SKM-1 treated with dmso at 0.1 percent for 144 hours (cell line): ENCODE results near the gene STXBP4.

Source experiments
- DNase-seq: peaks from one replicate; lab custom pipeline; 2025; ENCODE audit not compliant: unreplicated experiment; lab: John Stamatoyannopoulos, UW

STXBP4 gene

DNA sequence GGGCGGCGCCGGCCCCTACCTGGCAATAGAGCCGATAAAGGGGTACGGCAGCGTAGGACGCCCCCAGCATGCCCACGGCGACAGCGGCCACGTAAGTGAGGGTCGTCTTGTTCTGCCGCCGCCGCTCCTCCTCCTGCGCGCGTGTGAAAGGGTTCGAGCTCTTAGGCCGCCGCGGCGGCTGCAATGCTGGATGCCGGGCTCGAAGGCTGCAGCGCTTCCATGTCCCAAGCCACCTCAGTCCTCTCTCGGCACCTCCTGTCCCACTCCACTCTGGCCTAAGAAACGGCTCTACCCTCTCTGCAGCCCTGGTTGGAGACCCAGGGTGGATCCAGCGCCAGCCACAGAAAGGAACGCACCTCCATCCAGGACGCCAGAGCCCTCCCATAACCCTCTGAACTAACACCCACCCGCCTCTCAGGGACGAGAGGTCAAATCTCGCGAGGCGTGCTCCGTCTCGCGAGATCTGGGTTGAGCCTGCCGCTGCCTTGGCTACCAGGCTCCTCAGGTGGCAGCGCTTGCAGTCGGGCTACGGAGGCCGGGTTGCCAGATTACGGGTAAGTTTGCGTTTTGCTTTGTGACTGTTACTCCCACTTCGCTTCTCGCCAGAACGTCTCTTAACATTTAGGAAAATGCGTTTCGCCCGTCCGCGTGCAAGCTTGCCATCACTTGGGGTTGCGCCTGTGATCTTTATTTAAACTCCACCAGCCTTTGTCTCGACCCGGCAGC lies at the start of gene STXBP4, which contains the start of gene COX11:
STXBP4 (plus strand) TSS at position 504 of the 726 bp plus-strand sequence. CDS start 17,455 bp downstream, outside the sequence.
COX11 (minus strand) TSS at position 393 of the 726 bp plus-strand sequence; CDS start at position 385, 8 bp downstream.
- peak; percentile 87 for DNase-seq

DNA sequence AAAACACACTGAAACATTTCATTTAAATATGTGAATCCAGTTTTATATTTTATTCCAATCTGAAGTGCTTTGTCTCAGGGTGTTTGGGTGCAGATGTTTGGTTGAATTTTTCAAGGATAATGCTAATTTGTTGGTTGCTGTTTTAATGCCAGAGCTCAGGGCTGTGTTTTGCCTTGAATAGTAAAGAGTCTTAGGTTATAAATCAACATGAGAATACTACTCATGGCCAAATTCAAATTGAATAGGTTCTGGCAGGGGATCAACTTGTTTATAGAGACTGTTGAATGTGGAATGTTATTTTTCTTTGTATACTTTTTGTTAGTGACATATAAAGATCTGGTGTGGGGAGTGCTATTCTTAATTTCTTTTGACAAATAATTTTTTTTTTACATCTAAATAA lies 49.1 kb upstream of the STXBP4 start:
- no peak for DNase-seq

- DNase-seq = no peak
Observed at GRCh38 chr17:54920819-54921218, 47.7 kb upstream of the STXBP4 start.

GRCh38 chr17:54924405-54924804 lies 44.2 kb upstream of the STXBP4 start:
- DNase-seq = no peak

DNA sequence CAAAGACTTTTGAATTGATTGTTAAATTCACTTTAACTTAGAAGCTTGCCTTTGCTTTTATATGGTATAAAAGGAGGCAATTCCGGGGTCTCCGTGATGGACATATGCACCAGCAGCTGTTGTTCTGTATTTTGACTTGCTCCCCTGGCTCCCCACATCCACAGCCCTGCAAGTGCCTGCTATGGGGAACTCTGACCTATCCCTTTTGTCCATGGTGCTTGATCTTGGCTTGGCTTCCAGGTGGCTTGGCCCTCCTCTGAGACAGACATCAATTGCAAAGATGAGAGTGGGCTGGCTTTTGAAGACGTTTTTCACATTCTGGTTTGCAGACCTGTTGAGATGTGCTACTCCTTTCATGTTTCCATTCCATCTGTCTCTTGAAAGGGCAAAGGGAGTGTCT lies 41.0 kb upstream of the STXBP4 start:
- DNase-seq = no peak

- no peak for DNase-seq
Observed at GRCh38 chr17:54932711-54933110, 35.9 kb upstream of the STXBP4 start.

- no peak for DNase-seq
Observed at GRCh38 chr17:54933921-54934320, 34.6 kb upstream of the STXBP4 start.

DNA sequence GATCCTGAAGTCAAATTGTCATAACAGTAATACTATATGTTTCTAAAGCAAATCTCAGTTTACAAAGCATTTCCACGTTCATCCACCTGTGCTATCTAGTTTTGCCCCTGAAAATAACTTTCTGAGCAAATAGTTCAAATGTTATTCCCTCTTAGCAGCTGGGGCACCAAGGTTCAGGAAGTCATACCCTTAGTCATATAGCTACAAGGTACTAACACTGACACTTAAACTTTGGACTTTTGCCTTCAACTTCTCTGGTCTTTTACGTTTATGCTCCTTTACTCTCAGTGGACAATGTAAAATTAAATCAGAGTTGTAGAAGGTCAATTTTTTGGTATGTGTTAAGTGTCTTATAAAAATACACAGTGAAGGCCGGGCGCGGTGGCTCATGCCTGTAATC lies 33.1 kb upstream of the STXBP4 start:
- no peak for DNase-seq

DNA sequence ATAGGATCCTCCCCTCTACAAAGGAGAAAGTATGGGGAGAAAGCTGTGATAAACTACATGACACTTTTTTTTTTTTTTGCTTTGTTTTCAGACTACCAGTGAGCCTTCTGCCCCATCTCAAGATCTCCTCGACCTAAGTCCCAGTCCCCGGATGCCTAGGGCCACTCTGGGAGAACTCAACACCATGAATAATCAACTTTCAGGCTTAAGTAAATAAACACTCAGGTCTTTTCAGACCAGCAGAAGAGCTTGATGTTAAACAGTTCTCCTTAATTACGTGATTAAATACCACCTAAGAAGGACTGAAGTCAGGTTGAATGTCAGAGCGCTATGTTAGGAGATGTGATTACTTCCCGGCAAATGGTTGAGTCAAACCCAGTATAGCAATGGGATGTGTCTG lies 31.5 kb upstream of the STXBP4 start:
- no peak for DNase-seq

DNA sequence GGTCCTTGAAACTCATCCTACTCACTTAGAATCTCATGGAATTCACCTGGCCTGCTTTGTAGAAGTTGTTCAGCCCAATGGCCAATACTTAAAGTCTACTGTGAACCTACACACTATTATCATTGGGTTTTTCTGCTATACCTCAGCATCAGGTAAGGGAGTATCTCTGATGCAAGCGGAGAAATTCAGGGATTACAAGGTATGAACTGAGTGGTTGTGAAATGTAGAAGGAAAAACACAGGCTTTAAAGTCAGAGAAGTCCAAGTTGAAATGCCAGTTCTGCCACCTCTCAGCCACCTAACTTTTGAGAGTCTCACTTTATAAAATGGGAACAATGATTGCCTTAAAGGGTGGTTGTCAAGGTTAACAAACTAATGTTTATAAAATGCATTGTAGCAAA lies 31.1 kb upstream of the STXBP4 start:
- no peak for DNase-seq

DNA sequence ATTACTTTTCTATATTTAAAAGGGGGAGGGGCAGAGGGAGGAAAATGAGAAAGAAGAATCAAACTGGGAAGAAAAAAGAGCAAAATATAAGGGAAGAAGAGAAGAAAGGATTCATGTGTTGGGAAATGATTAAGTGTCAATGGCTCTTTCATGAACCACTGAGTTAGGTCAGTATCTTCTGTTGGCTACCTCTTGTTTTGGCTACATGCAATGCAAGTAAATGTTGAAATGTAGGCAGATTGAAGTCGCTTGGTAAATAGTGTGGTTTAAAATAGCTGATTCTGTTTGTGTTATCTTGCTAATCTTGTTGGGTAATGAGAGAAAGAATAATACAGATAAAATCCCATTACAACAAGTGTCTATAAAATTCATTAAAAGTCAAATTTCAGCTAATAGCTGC lies 27.3 kb upstream of the STXBP4 start:
- DNase-seq = no peak

GRCh38 chr17:54944796-54945195 lies 23.8 kb upstream of the STXBP4 start:
- no peak for DNase-seq

- no peak for DNase-seq
Observed at GRCh38 chr17:54945231-54945630, 23.3 kb upstream of the STXBP4 start.

GRCh38 chr17:54945671-54946070 lies 22.9 kb upstream of the STXBP4 start:
- DNase-seq = no peak

- peak; percentile 45 for DNase-seq
Observed at GRCh38 chr17:54947396-54947795, 21.2 kb upstream of the STXBP4 start.

GRCh38 chr17:54948380-54948779 lies 20.2 kb upstream of the STXBP4 start:
- DNase-seq = no peak

DNA sequence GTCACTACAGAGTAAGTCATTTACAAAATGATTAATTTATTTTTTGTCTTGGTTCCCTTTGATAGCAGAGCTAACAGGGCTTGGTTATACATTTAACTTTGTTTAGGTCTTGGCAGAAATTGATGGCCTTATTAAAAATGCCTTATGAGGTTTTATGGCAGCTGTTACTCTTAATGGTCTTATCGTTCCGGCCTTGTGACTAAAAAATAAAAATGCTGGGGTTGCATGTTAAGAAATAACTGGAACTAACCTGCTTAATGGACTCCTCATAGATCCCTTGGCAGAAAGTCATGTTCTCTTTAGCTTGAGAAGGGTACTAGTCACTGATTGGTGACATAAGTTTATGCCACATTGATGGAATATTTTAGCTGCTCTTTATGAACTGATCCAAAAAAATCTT lies 18.4 kb upstream of the STXBP4 start:
- DNase-seq = no peak

GRCh38 chr17:54951286-54951685 lies 17.3 kb upstream of the STXBP4 start:
- DNase-seq = no peak

GRCh38 chr17:54956791-54957190 lies 11.8 kb upstream of the STXBP4 start:
- DNase-seq = no peak

GRCh38 chr17:54967621-54968261 lies 824 bp upstream of the STXBP4 start:
- no peak for DNase-seq

GRCh38 chr17:54968988-54969332 lies 395 bp downstream of the STXBP4 start:
- DNase-seq = no peak

GRCh38 chr17:54969658-54970572 lies 1.4 kb downstream of the STXBP4 start:
- DNase-seq = no peak
